Mesothelial cell of epicardium (in vitro differentiated cells): ENCODE results near the gene KRTAP17-1. TPM values are rescaled to one million over a fixed set of nuclear protein-coding genes. Genes with fewer than 3 reads are reported as not detected.

Experiments used
- DNase-seq, 2 experiments: peaks; one replicate each; pipeline ENCODE4 v3.0.0; 2021; ENCODE audit warnings: low spot score in 2 of 2; ENCODE audit not compliant: unreplicated experiment in 2 of 2
- H3K27ac Mint-ChIP-seq: 2 replicates; pipeline ENCODE4 v1.8.0; 2021; ENCODE audit warnings: mixed read lengths
- H3K27me3 Mint-ChIP-seq: 2 replicates; pipeline ENCODE4 v1.8.0; 2021; ENCODE audit warnings: low read depth, mixed read lengths
- H3K36me3 Mint-ChIP-seq: 2 replicates; pipeline ENCODE4 v1.8.0; 2021; ENCODE audit warnings: mixed read lengths
- H3K4me1 Mint-ChIP-seq: 2 replicates; pipeline ENCODE4 v1.8.0; 2021; ENCODE audit warnings: mixed read lengths
- H3K4me3 Mint-ChIP-seq: 2 replicates; pipeline ENCODE4 v1.8.0; 2021; ENCODE audit warnings: mild to moderate bottlenecking, moderate library complexity, mixed read lengths
- H3K9me3 Mint-ChIP-seq: 2 replicates; pipeline ENCODE4 v1.8.0; 2021; ENCODE audit warnings: mixed read lengths
- CTCF ChIP-seq: fragments of 200-600 bp; sonication (generic); IDR thresholded peaks from one replicate; pipeline ENCODE4 v1.5.0; 2021; ENCODE audit warnings: antibody characterized with exemption; ENCODE audit not compliant: unreplicated experiment
- total RNA-seq: library from RNA; stranded (reverse); gene quantifications from 3 replicates; pipeline ENCODE4 v1.2.1, GENCODE V29; 2021

Gene KRTAP17-1
- total RNA-seq, 1 donor from 2014 or later = not detected

- no peak for TF ChIP-seq CTCF
- Mint-ChIP-seq H3K4me1 (peaks cover 17% of the 10 kb centered on the region), H3K9me3 (peaks cover 15% of the 10 kb centered on the region), H3K27me3 (no peaks in the 10 kb centered on the region), H3K36me3 (peaks cover 6% of the 10 kb centered on the region), H3K4me3 (no peak overlapping the region), H3K27ac (no peak overlapping the region)
- no peak for DNase-seq
These were observed 18.7 kb downstream of the KRTAP17-1 start for GRCh38 chr17:41296846-41297245.

GRCh38 chr17:41294016-41294415, 21.5 kb downstream of the KRTAP17-1 start:
- Mint-ChIP-seq H3K4me3 (no peak overlapping the region), H3K36me3 (no peaks in the 10 kb centered on the region), H3K9me3 (peaks cover 3% of the 10 kb centered on the region), H3K27ac (no peak overlapping the region), H3K27me3 (no peaks in the 10 kb centered on the region), H3K4me1 (peaks cover 28% of the 10 kb centered on the region)
- no peak for DNase-seq
- TF ChIP-seq CTCF = no peak

- Mint-ChIP-seq H3K9me3 (no peaks in the 10 kb centered on the region), H3K36me3 (no peaks in the 10 kb centered on the region), H3K27me3 (no peaks in the 10 kb centered on the region), H3K4me1 (peaks cover 39% of the 10 kb centered on the region), H3K4me3 (no peak overlapping the region), H3K27ac (no peak overlapping the region)
- TF ChIP-seq CTCF = no peak
- no peak for DNase-seq
These were observed 28.5 kb downstream of the KRTAP17-1 start for GRCh38 chr17:41287050-41287449.

- H3K4me1 Mint-ChIP-seq = peaks cover 26% of the 10 kb centered on the region
- DNase-seq = no peak
- no peaks in the 10 kb centered on the region for H3K27me3 Mint-ChIP-seq
- peak overlapping the region; percentile 65 for H3K27ac Mint-ChIP-seq
- H3K36me3 Mint-ChIP-seq = no peaks in the 10 kb centered on the region
- no peak overlapping the region for H3K4me3 Mint-ChIP-seq
- no peak for TF ChIP-seq CTCF
- H3K9me3 Mint-ChIP-seq = peaks cover 7% of the 10 kb centered on the region
These were observed 31.0 kb downstream of the KRTAP17-1 start for GRCh38 chr17:41284546-41284945.

GRCh38 chr17:41284043-41284442, 31.5 kb downstream of the KRTAP17-1 start:
- peak overlapping the region; percentile 64 for H3K27ac Mint-ChIP-seq
- no peaks in the 10 kb centered on the region for H3K27me3 Mint-ChIP-seq
- H3K4me1 Mint-ChIP-seq = peaks cover 26% of the 10 kb centered on the region
- TF ChIP-seq CTCF = no peak
- H3K4me3 Mint-ChIP-seq = no peak overlapping the region
- no peaks in the 10 kb centered on the region for H3K36me3 Mint-ChIP-seq
- H3K9me3 Mint-ChIP-seq = peaks cover 8% of the 10 kb centered on the region
- DNase-seq = no peak
